Mucosa of rectum (tissue), 2 donors: ENCODE data around the gene PSIP1.
"Not testable (repeated sequence)": the region's sequence is repeated elsewhere in the genome, so short reads cannot be mapped to it uniquely, and the experiment has no call there.

ENCODE experiments used
- H3K27ac ChIP-seq, 2 donors: one replicate each; pipeline ENCODE4 v1.7.0; 2013; ENCODE audit warnings: inconsistent platforms in 2 of 2, low read depth in 2 of 2, low read length in 2 of 2
- H3K27me3 ChIP-seq, 2 donors: one replicate each; pipeline ENCODE4 v1.7.0; 2013; ENCODE audit warnings: low read length in 2 of 2; ENCODE audit not compliant: control insufficient read depth in 2 of 2, insufficient read depth in 2 of 2
- H3K36me3 ChIP-seq, 2 donors: one replicate each; pipeline ENCODE4 v1.7.0; 2013; ENCODE audit warnings: low read length in 2 of 2; ENCODE audit not compliant: control insufficient read depth in 2 of 2, insufficient read depth in 2 of 2
- H3K4me1 ChIP-seq, 2 donors: one replicate each; pipeline ENCODE4 v1.7.0; 2013; ENCODE audit warnings: low read length in 2 of 2, mild to moderate bottlenecking in 1 of 2; ENCODE audit not compliant: control insufficient read depth in 2 of 2, insufficient read depth in 2 of 2
- H3K4me3 ChIP-seq, 2 donors: one replicate each; pipeline ENCODE4 v1.7.0; 2013; ENCODE audit warnings: low read length in 2 of 2
- H3K9ac ChIP-seq, 2 donors: one replicate each; pipeline ENCODE4 v1.7.0; 2013; ENCODE audit warnings: low read length in 2 of 2, low read depth in 1 of 2, mild to moderate bottlenecking in 1 of 2
- H3K9me3 ChIP-seq, 2 donors: one replicate each; pipeline ENCODE4 v1.7.0; 2013; ENCODE audit warnings: low read length in 2 of 2; ENCODE audit not compliant: control insufficient read depth in 2 of 2
- donor health status: healthy.
- donor health status: Normal muscosa, but diverticular disease.

PSIP1 gene

DNA sequence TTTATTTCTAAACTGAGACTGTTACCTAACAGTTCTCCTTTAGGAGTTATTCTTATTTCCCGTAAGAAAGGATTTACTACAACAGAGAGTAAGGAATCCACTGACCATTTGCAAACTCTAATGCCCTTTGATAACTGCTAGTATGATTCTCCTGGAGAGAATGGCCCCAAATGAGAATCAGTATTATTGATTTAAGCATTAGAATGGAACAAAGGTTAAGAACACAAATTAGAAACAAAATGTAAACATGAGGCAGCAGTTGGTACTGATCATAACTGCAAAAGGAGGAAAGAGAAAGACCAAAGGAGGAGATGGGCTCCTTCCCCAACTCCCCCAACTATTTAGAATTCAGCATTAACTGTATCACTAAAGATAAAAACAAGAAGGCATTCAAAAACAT is 30.7 kb downstream of the PSIP1 start:
- Histone ChIP-seq H3K9me3 (no peaks in the 10 kb centered on the region), H3K4me1 (no peaks in the 10 kb centered on the region), H3K27me3 (no peaks in the 10 kb centered on the region), H3K4me3 (no peak overlapping the region), H3K9ac (no peak overlapping the region), H3K27ac (no peak overlapping the region), H3K36me3 (peaks cover 2 to 6% of the 10 kb centered on the region in 2 donors)

DNA sequence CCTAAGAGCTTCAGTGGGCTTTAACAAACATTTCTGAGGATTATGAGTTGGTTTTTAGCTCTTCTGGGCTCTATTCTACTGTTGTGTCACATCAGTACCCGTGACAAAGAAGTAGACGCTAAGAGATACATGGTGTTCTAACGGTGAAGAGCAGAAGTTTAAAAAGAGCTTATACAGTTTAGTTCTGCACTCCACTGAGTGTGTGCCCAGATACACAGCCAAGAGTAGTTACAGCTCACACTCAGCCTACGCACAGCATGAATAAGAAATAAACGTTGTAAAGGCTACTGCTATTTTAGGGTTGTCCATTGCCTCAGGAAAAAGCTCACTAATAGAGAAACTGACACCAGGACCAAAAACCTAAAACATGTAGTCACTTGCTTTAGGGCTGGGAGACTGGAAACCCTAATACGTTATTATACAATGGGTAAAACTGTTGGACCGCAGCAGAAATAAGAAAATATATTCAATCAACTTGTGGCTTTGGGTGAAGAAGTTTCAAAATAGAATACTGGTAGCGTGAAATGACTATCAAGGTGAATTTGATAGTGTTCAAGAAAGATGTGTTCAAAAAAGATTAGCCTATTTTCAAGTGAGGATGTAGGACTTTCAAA is 34.7 kb downstream of the PSIP1 start:
- H3K27me3 ChIP-seq, result no peaks in the 10 kb centered on the region
- H3K36me3 ChIP-seq, result peaks cover 6% of the 10 kb centered on the region in 2 donors
- no peak overlapping the region for H3K4me3 ChIP-seq
- H3K9me3 ChIP-seq, result no peaks in the 10 kb centered on the region
- H3K9ac ChIP-seq, result no peak overlapping the region
- no peak overlapping the region for H3K27ac ChIP-seq
- H3K4me1 ChIP-seq, result no peaks in the 10 kb centered on the region

DNA sequence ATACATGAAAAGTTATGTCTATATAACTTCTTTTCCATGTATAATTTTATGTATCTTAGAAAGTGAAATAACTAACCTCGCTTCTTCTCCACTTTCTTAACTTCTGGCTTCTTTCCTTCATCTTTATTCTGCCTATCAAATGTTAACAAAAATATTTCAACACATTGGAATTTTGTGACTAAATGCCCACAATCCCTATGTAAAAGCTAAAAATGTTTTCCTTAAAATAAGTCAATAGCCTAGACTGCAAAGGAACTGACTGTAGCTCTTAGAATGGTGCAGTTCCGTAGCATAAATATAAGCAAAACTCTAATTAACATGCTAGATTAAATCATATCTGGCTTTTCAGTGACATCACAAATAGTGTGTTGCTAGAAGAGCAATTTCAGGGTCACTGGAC is 40.9 kb downstream of the PSIP1 start:
- Histone ChIP-seq H3K27ac (no peak overlapping the region), H3K27me3 (no peaks in the 10 kb centered on the region), H3K9me3 (no peaks in the 10 kb centered on the region), H3K4me1 (no peaks in the 10 kb centered on the region), H3K4me3 (no peak overlapping the region), H3K9ac (no peak overlapping the region), H3K36me3 (peaks cover 28 to 34% of the 10 kb centered on the region in 2 donors)

DNA sequence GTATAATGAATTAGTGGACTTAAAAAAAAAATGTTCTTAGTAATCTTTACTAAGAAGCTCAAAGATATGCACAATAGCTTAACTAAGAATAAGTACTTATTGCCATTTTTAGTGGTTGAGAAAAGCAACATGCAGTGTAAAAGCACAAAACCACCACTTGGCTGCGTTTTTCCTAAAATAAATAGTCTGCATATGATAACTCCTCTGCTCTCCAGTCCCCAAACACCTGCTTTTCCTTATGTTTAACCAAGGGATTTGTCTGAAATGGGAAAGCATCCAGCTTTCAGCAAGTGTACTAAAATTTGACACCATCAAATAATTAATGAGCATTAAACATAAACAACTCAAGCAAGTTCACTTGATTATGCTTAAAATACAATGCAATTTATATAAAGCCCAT is 41.4 kb downstream of the PSIP1 start:
- no peaks in the 10 kb centered on the region for H3K9me3 ChIP-seq
- no peak overlapping the region for H3K27ac ChIP-seq
- H3K36me3 ChIP-seq, result peaks cover 30 to 36% of the 10 kb centered on the region in 2 donors
- H3K4me3 ChIP-seq, result no peak overlapping the region
- no peaks in the 10 kb centered on the region for H3K27me3 ChIP-seq
- no peak overlapping the region for H3K9ac ChIP-seq
- no peaks in the 10 kb centered on the region for H3K4me1 ChIP-seq

DNA sequence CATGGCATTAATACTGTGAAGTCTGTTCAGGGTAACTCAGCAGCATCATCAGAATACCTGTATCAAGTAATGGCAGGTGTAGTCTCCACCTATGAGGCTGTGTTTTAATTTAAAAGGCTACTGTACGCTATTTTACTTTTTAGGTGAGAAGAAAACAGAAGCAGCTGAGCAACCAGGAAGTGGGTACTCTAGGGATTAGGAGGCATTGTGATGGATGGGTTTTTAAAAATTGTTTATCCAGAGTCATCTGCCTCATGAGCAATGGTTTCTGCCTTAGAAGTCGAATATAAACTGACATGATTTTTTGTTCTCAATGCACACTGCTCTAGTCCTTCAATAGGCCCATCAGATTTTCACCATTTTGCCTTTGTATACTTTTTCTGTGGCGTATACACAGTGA is 42.6 kb downstream of the PSIP1 start:
- peaks cover 32 to 41% of the 10 kb centered on the region in 2 donors for H3K36me3 ChIP-seq
- no peaks in the 10 kb centered on the region for H3K4me1 ChIP-seq
- no peak overlapping the region for H3K9ac ChIP-seq
- H3K27ac ChIP-seq, result no peak overlapping the region
- no peaks in the 10 kb centered on the region for H3K27me3 ChIP-seq
- H3K4me3 ChIP-seq, result no peak overlapping the region
- no peaks in the 10 kb centered on the region for H3K9me3 ChIP-seq

DNA sequence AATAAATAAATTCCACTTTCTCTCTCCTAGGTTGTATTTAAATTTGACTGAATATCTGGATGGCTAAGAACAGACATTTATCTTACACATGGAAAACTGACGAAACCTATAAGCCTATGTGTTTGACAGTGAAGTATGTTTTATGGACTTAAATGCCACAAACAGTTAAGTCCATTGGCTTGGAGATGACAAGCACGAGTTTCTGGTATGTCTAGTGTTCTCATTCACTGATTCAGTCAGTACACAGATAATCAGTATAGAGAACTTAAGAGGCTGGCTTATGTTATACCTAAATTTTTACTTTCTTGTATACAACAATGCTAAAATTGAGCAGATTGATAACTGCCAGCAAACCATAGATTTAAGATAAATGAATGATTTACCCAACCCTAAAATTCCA is 49.2 kb downstream of the PSIP1 start:
- H3K27me3 ChIP-seq, result no peaks in the 10 kb centered on the region
- H3K4me3 ChIP-seq, result no peak overlapping the region
- H3K4me1 ChIP-seq, result no peaks in the 10 kb centered on the region
- H3K9me3 ChIP-seq, result no peaks in the 10 kb centered on the region
- no peak overlapping the region for H3K9ac ChIP-seq
- H3K27ac ChIP-seq, result no peak overlapping the region
- H3K36me3 ChIP-seq, result peaks cover 49 to 63% of the 10 kb centered on the region in 2 donors

DNA sequence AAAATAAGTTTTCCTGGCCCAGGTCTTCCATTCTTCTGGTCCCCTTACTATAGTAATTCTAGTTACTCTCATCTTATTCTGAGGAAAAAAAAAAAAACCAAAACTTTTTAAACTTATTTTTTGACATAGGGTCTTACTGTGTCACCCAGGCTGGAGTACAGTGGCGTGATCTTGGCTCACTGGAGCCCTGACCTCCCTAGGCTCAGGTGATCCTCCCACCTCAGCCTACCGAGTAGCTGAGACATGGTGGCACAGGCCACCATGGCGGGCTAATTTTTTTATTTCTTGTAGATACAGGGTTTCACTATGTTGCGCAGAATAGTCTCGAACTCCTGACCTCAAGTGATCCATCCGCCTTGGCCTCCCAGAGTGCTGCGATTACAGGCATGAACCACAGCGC is 49.7 kb downstream of the PSIP1 start:
- Histone ChIP-seq H3K4me3 (no peak overlapping the region), H3K36me3 (peaks cover 49 to 64% of the 10 kb centered on the region in 2 donors), H3K4me1 (no peaks in the 10 kb centered on the region), H3K27me3 (no peaks in the 10 kb centered on the region), H3K27ac (no peak overlapping the region), H3K9ac (no peak overlapping the region), H3K9me3 (no peaks in the 10 kb centered on the region)

DNA sequence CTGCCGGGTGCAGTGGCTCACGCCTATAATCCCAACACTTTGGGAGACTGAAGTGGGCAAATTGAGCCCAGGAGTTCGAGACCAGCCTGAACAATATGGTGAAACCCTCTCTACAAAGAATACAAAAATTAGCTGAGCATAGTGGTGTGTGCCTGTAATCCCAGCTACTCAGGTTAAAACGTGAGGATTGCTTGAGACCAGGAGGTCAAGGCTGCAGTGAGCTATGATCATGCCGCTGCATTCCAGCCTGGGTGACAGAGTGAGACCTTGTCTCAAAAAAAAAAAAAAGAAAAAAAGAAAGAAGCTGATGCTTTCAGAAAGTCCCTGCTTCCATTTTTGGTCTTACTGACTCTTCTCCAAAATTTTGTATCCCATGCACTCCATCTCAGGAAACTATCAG is 56.8 kb downstream of the PSIP1 start:
- Histone ChIP-seq H3K27ac (no peak overlapping the region), H3K9ac (no peak overlapping the region), H3K27me3 (no peaks in the 10 kb centered on the region), H3K9me3 (no peaks in the 10 kb centered on the region), H3K4me1 (no peaks in the 10 kb centered on the region), H3K36me3 (peaks cover 45 to 61% of the 10 kb centered on the region in 2 donors), H3K4me3 (no peak overlapping the region)

DNA sequence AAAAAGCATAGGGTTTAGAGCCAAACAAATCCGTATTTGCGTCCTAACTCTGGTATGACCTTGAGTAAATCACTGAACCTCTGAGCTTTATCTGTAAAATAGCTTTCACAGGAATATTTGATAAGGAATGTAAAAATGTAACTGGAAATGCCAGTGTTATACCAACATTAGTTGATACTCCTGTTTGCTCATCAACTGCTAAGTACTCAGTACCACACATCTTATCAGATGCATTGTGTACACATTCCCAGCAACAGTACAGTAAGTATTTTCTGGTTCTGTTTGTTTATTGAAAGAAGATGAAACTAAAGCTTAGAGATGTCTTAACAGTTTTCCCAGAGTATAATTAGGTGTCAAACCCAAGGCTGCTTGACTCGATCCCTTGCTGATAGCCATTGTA is 66.6 kb downstream of the PSIP1 start:
- peaks cover 57 to 61% of the 10 kb centered on the region in 2 donors for H3K36me3 ChIP-seq
- no peaks in the 10 kb centered on the region for H3K4me1 ChIP-seq
- no peaks in the 10 kb centered on the region for H3K9me3 ChIP-seq
- H3K9ac ChIP-seq, result no peak overlapping the region
- no peak overlapping the region for H3K27ac ChIP-seq
- H3K27me3 ChIP-seq, result no peaks in the 10 kb centered on the region
- no peak overlapping the region for H3K4me3 ChIP-seq

DNA sequence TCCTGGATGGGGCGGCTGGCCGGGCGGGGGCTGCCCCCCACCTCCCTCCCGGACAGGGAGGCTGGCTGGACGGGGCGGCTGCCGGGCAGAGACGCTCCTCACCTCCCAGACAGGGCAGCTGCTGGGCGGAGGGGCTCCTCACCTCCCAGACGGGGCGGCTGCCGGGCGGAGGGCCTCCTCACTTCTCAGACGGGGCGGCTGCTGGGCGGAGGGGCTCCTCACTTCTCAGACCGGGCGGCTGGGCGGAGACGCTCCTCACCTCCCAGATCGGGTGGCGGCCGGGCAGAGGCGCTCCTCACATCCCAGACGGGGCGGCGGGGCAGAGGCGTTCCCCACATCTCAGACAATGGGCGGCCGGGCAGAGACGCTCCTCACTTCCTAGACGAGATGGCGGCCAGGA is 68.5 kb downstream of the PSIP1 start:
- not testable (repeated sequence) for H3K27ac ChIP-seq, H3K27me3 ChIP-seq, H3K9me3 ChIP-seq, H3K9ac ChIP-seq, H3K4me3 ChIP-seq, H3K4me1 ChIP-seq
- peaks cover 48 to 49% of the 10 kb centered on the region in 2 donors for H3K36me3 ChIP-seq

DNA sequence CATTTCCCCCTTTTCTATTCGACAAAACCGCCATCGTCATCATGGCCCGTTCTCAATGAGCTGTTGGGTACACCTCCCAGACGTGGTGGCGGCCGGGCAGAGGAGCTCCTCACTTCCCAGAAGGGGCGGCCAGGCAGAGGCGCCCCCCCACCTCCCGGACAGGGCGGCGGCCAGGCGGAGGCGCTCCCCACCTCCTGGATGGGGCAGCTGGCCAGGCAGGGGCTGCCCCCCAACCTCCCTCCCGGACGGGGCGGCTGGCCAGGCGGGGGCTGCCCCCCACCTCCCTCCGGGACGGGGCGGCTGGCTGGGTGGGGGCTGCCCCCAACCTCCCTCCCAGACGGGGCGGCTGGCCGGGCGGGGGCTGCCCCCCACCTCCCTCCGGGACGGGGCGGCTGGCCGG is 68.9 kb downstream of the PSIP1 start:
- not testable (repeated sequence) for H3K4me1 ChIP-seq, H3K9me3 ChIP-seq, H3K27me3 ChIP-seq, H3K4me3 ChIP-seq, H3K27ac ChIP-seq, H3K9ac ChIP-seq
- peaks cover 44 to 45% of the 10 kb centered on the region in 2 donors for H3K36me3 ChIP-seq
